Spinal cord (tissue), 10 donors: ENCODE data around the gene HS3ST3B1. TPM values are rescaled to one million over a fixed set of nuclear protein-coding genes. Genes with fewer than 3 reads are reported as not detected.

Experiments
- DNase-seq, 6 donors: peaks; one replicate each; pipeline versions ENCODE4 v3.0.0 to v3.0.0-alpha.2; 2013 to 2015; ENCODE audit warnings: low spot score in 6 of 6, low read depth in 4 of 6
- H3K27ac ChIP-seq: one replicate; pipeline ENCODE4 v1.5.1; 2013; ENCODE audit warnings: low read depth, low read length, control low read depth
- H3K27me3 ChIP-seq: one replicate; pipeline ENCODE4 v1.6.1; 2013; ENCODE audit warnings: low read length; ENCODE audit not compliant: control insufficient read depth, insufficient read depth
- H3K36me3 ChIP-seq: one replicate; pipeline ENCODE4 v1.6.1; 2013; ENCODE audit warnings: low read length; ENCODE audit not compliant: control insufficient read depth, insufficient read depth
- H3K4me1 ChIP-seq: one replicate; pipeline ENCODE4 v1.6.1; 2013; ENCODE audit warnings: low read length; ENCODE audit not compliant: control insufficient read depth, insufficient read depth
- H3K4me3 ChIP-seq: one replicate; pipeline ENCODE4 v1.5.1; 2013; ENCODE audit warnings: low read depth, low read length, control low read depth
- H3K9me3 ChIP-seq: one replicate; pipeline ENCODE4 v1.6.1; 2013; ENCODE audit warnings: low read length; ENCODE audit not compliant: control insufficient read depth, insufficient read depth
- WGBS: methylation state at CpG from one replicate; pipeline ENCODE4 v1.1.5; 2013; ENCODE audit warnings: missing lambda C conversion rate; ENCODE audit not compliant: insufficient coverage; 5-methylcytosine and 5-hydroxymethylcytosine counted together
- polyA plus RNA-seq, 2 donors: library from polyadenylated mRNA; unstranded; fragments of 120-200 nt; gene quantifications; one replicate each; pipeline ENCODE4 v1.2.1, GENCODE V29; 2013; ENCODE audit not compliant: insufficient read length in 2 of 2
- total RNA-seq, 2 donors: library from RNA; depleted of rRNA in 1 of 2; stranded (reverse); fragments of 120-200 nt in 1 of 2; fragments of >200 nt in 1 of 2; gene quantifications; one replicate each; pipeline versions ENCODE4 v1.2.3 to v1.2.4, GENCODE V29; 2013 to 2014
- donor health status: healthy.

HS3ST3B1 gene
- total and polyA plus RNA-seq, 4 donors, result 3.9 to 9.0 (median 7.5) TPM

DNA sequence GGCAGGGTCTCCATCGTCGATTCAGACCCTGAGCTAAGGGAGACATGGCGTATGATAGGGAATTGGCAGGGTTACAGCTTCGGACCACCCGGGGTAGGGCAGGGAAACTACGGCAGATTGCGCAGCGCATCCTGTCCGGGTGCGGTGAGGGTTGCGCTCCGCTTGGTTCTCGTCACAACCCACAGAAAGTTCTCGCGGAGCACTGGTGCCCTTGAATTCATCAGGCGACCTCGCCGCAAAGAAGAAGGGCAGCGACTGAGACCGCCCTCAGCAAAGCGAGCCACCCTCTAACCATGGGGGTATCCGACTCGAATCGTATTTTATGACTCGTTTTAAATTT, 1.2 kb downstream of the HS3ST3B1 start:
- Histone ChIP-seq H3K27ac (peak overlapping the region; percentile 47), H3K4me1 (peaks cover 65% of the 10 kb centered on the region), H3K36me3 (no peaks in the 10 kb centered on the region), H3K4me3 (peak overlapping the region; percentile 55), H3K27me3 (peaks cover 90% of the 10 kb centered on the region), H3K9me3 (no peaks in the 10 kb centered on the region)
- no peak for DNase-seq
- 0% methylated on average over 21 of the region's 25 CpGs for WGBS

DNA sequence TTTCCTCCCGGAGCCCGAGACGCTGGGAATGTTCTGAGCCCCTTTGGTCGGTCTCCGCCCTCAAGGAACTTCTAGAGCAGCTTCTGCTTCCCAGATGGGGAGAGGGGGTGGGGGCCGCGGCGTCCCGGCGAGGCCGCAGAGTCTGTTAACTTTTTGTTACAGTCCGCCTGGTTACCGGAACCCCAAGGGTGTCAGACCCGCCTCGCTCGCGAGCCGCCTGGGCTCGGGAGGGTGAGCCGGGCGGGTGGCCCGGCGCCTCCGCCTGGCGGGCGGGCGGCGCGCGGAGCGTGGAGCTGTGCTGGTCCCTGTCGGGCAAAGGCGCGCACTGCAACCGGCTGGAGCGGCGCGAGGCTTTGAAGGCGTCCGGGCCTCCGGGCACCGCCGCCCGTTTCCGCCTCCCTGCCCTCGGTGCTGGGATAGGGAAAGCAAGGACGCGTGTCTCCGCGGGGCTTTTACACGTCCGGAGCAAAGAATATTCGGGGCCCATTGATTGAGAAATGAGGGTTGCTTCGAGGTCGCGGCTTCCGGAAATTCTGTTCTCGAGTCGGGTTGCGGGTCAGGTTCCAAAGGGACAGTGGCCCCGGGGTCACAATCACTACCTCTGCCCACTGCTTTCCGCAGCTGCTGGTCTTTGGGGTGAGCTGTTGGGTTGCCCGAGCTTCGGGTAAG, 1.7 kb downstream of the HS3ST3B1 start:
- under 1% methylated on average over 57 of the region's 64 CpGs for WGBS
- Histone ChIP-seq H3K36me3 (no peaks in the 10 kb centered on the region), H3K4me1 (peaks cover 60% of the 10 kb centered on the region), H3K27me3 (peaks cover 85% of the 10 kb centered on the region), H3K4me3 (peak overlapping the region; percentile 55), H3K9me3 (no peaks in the 10 kb centered on the region), H3K27ac (peak overlapping the region; percentile 47)
- DNase-seq, result peak in 2 of 6 donors; percentile 90 to 92

DNA sequence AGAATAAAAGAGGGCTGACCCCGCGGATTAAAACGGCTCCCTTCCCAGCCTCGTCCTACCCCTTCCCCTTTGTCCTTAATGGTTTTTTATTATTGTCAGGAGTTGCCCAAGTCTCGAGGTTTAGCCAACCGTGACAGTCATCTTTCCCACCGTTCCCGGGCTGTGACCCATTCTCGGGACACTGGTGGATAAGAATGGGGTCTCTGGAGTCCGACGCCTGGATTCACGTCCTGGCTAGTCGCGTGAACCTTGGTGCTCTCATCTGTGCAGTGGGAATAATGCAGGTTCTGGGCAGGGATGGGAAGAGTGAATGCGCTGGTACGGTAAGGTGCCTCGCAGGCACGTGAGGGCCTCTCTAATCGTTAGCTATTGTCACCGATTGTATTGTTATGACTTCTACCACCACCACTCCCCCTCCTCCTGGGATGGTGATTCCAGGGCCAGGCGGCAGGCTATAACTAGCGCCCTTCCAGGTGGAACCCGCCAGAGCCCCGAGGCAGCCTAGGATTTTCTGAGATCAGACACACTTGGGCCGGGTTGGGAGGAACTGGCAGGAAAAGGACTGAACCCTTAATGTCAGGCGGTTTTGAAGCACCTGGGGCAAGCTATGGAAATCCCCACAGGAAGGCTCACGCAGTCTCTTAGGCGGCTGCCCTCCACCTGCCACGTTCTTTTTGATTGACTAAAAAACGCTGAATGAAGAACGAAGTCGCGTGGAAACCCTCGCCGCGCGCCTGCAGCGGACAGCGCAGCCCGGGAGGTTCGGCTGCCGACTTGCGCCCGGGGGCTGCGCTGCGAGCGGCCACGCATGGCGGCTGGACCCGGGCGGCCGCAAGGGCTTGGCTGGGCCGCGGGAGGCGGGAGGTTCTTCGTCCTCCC, 2.7 kb downstream of the HS3ST3B1 start:
- WGBS, result 4% methylated on average over 47 of the region's 56 CpGs
- peak overlapping the region; percentile 39 for H3K4me3 ChIP-seq
- H3K9me3 ChIP-seq, result no peaks in the 10 kb centered on the region
- peaks cover 50% of the 10 kb centered on the region for H3K4me1 ChIP-seq
- DNase-seq, result peak in 2 of 6 donors; percentile 35 to 60
- H3K27ac ChIP-seq, result no peak overlapping the region
- no peaks in the 10 kb centered on the region for H3K36me3 ChIP-seq
- H3K27me3 ChIP-seq, result peaks cover 83% of the 10 kb centered on the region

DNA sequence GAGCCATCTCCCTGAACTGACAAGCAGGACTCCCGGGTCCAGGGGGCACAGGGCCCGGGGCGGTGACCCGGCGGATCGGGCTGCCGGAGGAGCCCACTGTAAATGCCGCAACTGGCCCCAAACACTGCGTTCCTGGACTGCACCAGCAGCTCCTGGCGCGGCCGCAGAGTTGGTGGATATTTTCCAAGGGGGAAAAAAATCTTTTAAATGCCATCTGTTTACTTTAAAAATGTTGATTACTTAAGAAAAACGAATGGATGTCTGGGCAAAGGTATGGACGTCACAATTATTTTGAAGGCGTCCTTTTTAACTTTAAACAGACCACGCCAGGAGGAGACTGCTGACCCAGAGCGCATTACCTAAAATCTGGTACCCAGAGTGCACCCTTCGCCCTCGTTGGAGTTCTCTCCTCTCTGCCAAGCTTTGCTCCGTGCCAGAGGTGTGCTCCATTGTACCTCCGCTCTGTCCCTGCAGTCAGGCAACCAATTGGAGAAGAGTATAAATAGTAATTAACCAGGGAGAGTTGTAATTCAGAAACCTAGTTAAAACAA, 3.4 kb downstream of the HS3ST3B1 start:
- H3K36me3 ChIP-seq, result no peaks in the 10 kb centered on the region
- DNase-seq, result no peak
- H3K27me3 ChIP-seq, result peaks cover 83% of the 10 kb centered on the region
- H3K4me1 ChIP-seq, result peaks cover 50% of the 10 kb centered on the region
- no peak overlapping the region for H3K4me3 ChIP-seq
- 20% methylated on average over 17 of the region's 21 CpGs for WGBS
- no peak overlapping the region for H3K27ac ChIP-seq
- no peaks in the 10 kb centered on the region for H3K9me3 ChIP-seq

DNA sequence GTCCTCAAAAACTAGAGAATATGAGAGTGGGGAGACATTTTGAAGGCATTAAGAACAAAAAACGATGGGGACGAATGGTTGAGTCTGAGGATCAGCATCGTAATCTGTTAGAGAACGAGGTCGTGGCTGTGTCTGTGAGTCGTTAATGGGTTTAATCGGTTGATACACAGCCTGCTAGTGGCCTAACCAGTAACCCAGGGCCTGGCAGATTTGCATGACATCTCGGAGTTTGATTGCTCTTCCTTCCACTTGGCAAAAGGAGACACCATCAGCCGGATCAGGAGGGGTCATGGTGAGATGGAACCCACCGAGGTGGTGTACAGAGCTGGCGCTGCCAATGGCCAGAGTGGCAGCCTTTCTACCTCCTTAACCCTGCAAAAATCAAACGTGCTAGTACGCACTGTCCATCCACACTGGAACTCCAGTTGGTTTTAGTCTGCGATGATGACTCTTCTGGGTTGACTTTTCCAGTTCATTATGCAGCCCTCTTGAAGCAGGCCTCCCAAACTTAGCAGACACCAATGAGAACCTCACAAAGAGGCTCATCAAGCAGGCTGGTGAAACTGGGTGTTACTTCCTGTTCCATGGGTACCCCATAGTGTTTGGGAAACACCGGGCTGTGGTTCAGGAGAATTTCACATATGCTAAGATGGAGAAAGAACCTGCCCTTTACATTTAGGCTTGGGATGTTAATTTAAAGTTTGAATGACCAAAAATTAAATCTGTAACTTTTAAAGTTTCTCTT, 4.1 kb downstream of the HS3ST3B1 start:
- Histone ChIP-seq H3K36me3 (no peaks in the 10 kb centered on the region), H3K4me1 (peaks cover 51% of the 10 kb centered on the region), H3K27me3 (peaks cover 81% of the 10 kb centered on the region), H3K27ac (no peak overlapping the region), H3K4me3 (no peak overlapping the region), H3K9me3 (no peaks in the 10 kb centered on the region)
- peak in 1 of 6 donors; percentile 62 for DNase-seq
- 57% methylated on average over 14 of the region's 15 CpGs for WGBS

DNA sequence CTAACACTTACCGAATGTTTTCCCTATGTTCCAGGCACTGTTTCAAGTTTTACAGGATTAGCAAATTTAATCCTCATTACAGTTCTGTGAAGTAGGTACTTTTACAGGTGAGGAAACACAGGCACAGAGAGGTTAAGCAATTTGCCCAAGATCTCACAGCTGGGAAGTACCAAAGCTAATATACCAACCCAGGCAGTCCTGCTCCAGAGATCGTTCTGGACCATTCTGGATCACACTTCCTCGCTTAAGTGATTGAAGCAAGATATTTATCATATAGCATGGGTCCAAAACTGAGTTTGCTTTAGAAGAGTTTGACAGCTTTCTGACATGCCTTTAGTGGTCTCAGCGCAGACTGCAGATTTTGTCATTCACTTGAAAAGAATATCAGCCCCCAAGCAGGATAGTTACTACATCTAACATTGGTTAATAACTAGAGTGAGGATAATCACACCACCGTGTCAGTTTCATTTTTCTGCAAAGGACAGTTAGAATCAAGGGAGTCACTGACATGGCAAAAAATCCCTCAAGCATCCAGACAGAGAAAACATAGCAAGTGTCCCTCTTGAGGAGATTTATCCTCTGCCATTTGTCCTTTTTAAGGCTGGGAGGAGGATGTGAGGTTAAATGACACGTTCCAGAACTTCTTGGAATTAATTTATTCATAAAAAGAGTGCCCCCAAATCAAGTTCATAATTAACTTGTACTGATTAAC, 5.1 kb downstream of the HS3ST3B1 start:
- no peak overlapping the region for H3K4me3 ChIP-seq
- no peak for DNase-seq
- no peak overlapping the region for H3K27ac ChIP-seq
- peaks cover 51% of the 10 kb centered on the region for H3K4me1 ChIP-seq
- no peaks in the 10 kb centered on the region for H3K36me3 ChIP-seq
- WGBS, result 60% methylated on average over 1 of the region's 6 CpGs
- H3K27me3 ChIP-seq, result peaks cover 76% of the 10 kb centered on the region
- H3K9me3 ChIP-seq, result no peaks in the 10 kb centered on the region

DNA sequence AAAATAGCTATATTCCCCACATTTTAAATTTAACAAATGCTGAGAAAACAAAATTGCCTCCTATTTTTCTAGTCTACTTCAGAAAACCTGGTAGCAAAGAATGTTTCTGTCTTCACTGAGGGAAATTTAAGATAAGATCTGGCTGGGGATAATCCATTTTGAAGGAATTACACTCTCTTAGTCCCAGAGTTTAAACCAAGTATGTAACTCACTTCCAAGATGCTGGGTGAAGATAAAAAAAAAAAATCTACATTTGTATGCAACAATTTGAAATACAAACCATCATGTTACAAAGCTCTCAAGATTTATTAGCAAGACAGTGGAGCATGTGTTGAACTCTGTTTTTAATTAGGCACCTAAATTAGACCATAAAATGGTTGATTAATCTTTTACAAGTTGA, 5.7 kb downstream of the HS3ST3B1 start:
- Histone ChIP-seq H3K9me3 (no peaks in the 10 kb centered on the region), H3K4me3 (no peak overlapping the region), H3K4me1 (peaks cover 46% of the 10 kb centered on the region), H3K27ac (no peak overlapping the region), H3K27me3 (peaks cover 72% of the 10 kb centered on the region), H3K36me3 (no peaks in the 10 kb centered on the region)
- DNase-seq, result no peak

DNA sequence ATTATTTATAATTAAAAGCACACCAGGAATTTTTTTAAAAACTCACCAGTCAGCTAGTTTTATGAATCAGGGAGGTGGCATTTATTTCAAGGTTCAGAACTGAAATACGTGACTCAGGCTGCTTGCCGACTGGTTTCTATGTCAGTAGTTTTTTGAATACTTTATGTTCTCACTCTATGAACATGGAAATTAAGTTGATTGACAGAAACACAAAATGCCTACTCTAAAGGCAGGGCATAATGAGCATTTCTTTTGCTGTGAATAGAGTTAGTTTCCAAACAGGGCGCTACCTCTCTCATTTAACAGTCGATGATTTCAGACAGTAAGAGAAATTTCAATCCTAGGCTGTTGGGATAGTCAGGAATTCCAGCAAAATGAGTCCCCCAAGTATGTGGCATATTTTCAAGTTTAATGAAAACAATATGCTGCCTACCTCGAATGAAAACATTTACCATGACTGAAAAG, 6.7 kb downstream of the HS3ST3B1 start:
- no peak for DNase-seq
- H3K4me3 ChIP-seq, result no peak overlapping the region
- H3K27me3 ChIP-seq, result peaks cover 63% of the 10 kb centered on the region
- no peak overlapping the region for H3K27ac ChIP-seq
- H3K36me3 ChIP-seq, result peaks cover 2% of the 10 kb centered on the region
- no CpG with 5 or more reads among the region's 5 CpGs for WGBS
- peaks cover 37% of the 10 kb centered on the region for H3K4me1 ChIP-seq
- H3K9me3 ChIP-seq, result no peaks in the 10 kb centered on the region

DNA sequence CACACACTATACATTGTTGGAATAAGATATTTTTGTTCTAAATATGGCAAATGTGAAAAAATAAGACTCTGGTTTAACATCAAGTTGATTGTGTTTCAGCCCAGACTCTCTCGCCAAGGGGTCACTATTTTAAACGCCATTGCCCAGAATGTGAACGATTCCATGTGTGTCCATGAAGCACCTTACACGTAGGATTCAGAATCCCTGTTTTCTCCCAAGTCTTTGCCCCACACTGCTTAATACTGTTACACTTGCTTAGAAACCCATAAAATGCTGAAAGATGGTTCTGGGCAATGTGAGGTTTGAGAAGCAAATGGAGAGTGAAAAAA, 7.7 kb downstream of the HS3ST3B1 start:
- peak overlapping the region; percentile 60 for H3K4me3 ChIP-seq
- peaks cover 27% of the 10 kb centered on the region for H3K4me1 ChIP-seq
- no peaks in the 10 kb centered on the region for H3K9me3 ChIP-seq
- WGBS, result 8% methylated on average over 3 of the region's 4 CpGs
- no peak overlapping the region for H3K27ac ChIP-seq
- peaks cover 53% of the 10 kb centered on the region for H3K27me3 ChIP-seq
- DNase-seq, result no peak
- H3K36me3 ChIP-seq, result peaks cover 5% of the 10 kb centered on the region
